GM12878 (cell line): ENCODE data around the gene PLCB4.

ENCODE experiments used
- CBFB ChIP-seq: IDR thresholded peaks from 2 replicates; pipeline ENCODE4 v1.6.1; 2016; ENCODE audit warnings: antibody characterized with exemption, low read depth
- CREB1 ChIP-seq: IDR thresholded peaks from 2 replicates; pipeline ENCODE4 v1.6.1; 2012; ENCODE audit warnings: low read depth, mild to moderate bottlenecking, inconsistent platforms
- CTCF ChIP-seq, 3 experiments: IDR thresholded peaks in 2 of 3; conservative IDR thresholded peaks in 1 of 3; 2 replicates each; pipeline ENCODE4 v1.5.1; 2011; ENCODE audit warnings: low read depth in 3 of 3, low read length in 3 of 3, mild to moderate bottlenecking in 3 of 3, control low read depth in 2 of 3, moderate library complexity in 2 of 3, inconsistent platforms in 1 of 3, mixed read lengths in 1 of 3; ENCODE audit not compliant: control insufficient read depth in 2 of 3, insufficient read depth in 1 of 3; ENCODE audit errors: extremely low read depth in 1 of 3
- EZH2 ChIP-seq: IDR thresholded peaks from 2 replicates; pipeline ENCODE4 v1.6.1; 2012; ENCODE audit warnings: low read depth, mild to moderate bottlenecking, control low read depth, inconsistent platforms, low read length, borderline replicate concordance; ENCODE audit not compliant: control insufficient read depth
- PAX8 ChIP-seq: fragments of 450-650 bp; IDR thresholded peaks from 2 replicates; pipeline ENCODE4 v1.6.1; 2017; ENCODE audit warnings: mild to moderate bottlenecking, moderate library complexity
- SP1 ChIP-seq: IDR thresholded peaks from one replicate; pipeline ENCODE4 v1.6.1; 2011; ENCODE audit warnings: low read depth, low read length

DNA sequence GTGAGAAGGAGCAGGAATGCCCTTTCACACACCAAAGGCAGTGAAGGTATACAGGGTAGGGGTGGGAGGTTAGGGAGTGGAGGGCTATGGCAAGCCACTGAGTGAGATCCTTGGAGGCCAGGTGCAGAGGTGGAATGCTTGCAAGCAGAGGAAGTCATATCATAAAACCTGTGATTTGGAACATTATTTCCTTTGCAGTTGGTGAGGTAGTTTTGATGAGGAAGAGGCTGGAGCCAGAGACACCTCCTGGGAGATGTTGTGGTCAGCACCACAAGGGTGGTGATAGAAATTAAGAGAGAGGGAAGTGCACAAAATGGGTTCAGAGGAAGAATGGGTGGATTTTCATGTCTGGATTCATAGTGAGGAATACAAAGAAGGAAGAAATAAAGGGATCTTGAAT lies 73.0 kb downstream of the PLCB4 start:
- no peak for TF ChIP-seq CTCF (IDR thresholded peaks at IDR 0.05 in 2 of 3, conservative IDR thresholded peaks at IDR 0.05 in 1 of 3; ENCODE audit: control insufficient read depth in 2 of 3, extremely low read depth in 1 of 3, insufficient read depth in 1 of 3, low read depth in 3 of 3, low read length in 3 of 3)
- no peak for TF ChIP-seq CREB1
- TF ChIP-seq PAX8: no peak
- TF ChIP-seq SP1: no peak
- no peak for TF ChIP-seq CBFB
- no peak for TF ChIP-seq EZH2
